ENCODE data around the gene VSX2.

VSX2 gene

DNA sequence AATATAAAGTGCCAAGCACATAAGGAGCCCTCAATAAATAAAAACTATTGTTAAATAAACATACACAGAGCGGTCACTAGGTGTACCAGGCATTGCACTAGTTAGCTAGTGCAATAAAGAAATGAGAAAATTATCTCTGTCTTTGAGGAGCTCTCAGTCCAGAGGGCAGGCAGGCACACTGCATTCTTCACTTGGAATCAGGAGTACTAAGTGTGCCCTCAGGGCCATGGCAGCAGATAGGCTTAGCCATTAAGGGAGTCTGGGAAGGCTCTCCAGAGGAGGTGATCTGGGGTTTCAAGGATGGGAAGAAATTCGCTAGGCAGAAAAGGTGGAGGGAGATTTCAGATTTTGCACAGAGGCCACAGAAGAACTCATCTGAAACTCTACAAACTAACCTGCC, 54.4 kb downstream of the VSX2 start:
- Histone ChIP-seq H2BK15ac (replicated peaks; ENCODE audit: low read depth) (no peak overlapping the region), H4K5ac (ENCODE audit: low read length) (no peak overlapping the region), H3K4me1 (ENCODE audit: control insufficient read depth, low read depth, low read length) (no peaks in the 10 kb centered on the region), H2BK5ac (ENCODE audit: low read length) (no peak overlapping the region), H3K4me2 (ENCODE audit: low read length) (no peak overlapping the region), H3K27me3 (ENCODE audit: insufficient read depth, low read length, poor library complexity) (no peaks in the 10 kb centered on the region), H2AK5ac (ENCODE audit: low read length) (no peak overlapping the region), H3K18ac (ENCODE audit: low read length) (no peak overlapping the region), H3K9ac (ENCODE audit: low read length) (no peak overlapping the region), H3K4ac (ENCODE audit: low read depth, low read length) (no peak overlapping the region), H3K79me1 (ENCODE audit: low read length) (peaks cover 22% of the 10 kb centered on the region), H3K4me3 (ENCODE audit: low read length) (no peak overlapping the region), H3K79me2 (ENCODE audit: control insufficient read depth, insufficient read depth, low read length) (peaks cover 8% of the 10 kb centered on the region), H3K27ac (ENCODE audit: low read depth, low read length) (no peak overlapping the region), H4K8ac (ENCODE audit: low read depth, low read length) (no peak overlapping the region), H2BK120ac (ENCODE audit: low read depth, low read length) (no peak overlapping the region), H3K23ac (ENCODE audit: low read length) (no peak overlapping the region), H3K56ac (ENCODE audit: low read length) (no peak overlapping the region), H3K36me3 (ENCODE audit: control insufficient read depth, insufficient read depth, low read length) (peaks cover 12% of the 10 kb centered on the region)
- DNase-seq: no peak
- no CpG with 5 or more reads among the region's 2 CpGs for WGBS (ENCODE audit: extremely low coverage, insufficient coverage, low lambda C conversion rate)

DNA sequence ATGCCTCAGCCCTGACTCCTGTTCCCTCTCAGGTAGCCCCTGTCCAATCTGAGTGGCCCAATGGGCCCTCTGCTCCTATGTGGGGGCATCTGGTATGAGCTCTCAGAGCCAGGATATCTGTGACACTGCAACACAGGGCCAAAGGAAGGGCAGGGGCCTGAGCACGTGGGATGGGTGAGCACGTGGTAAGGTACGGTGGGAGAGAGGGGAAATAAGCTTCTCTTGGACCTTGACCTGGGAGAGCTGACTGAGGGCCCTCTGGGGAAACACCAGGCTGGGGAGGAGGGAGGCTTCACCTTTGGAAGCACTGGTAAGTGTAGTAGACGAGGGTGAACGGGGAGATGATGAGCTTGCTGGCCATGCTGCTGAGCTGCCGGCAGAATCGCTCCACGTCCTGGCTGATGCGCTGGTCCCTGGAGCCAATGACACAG, 56.8 kb downstream of the VSX2 start:
- no peak overlapping the region for H3K4me3 ChIP-seq (ENCODE audit: low read length)
- no peak for DNase-seq
- no peak overlapping the region for H3K56ac ChIP-seq (ENCODE audit: low read length)
- H2AK5ac ChIP-seq (ENCODE audit: low read length): no peak overlapping the region
- no peak overlapping the region for H3K23ac ChIP-seq (ENCODE audit: low read length)
- H2BK5ac ChIP-seq (ENCODE audit: low read length): no peak overlapping the region
- H3K36me3 ChIP-seq (ENCODE audit: control insufficient read depth, insufficient read depth, low read length): peaks cover 11% of the 10 kb centered on the region
- no peak overlapping the region for H3K27ac ChIP-seq (ENCODE audit: low read depth, low read length)
- H2BK15ac ChIP-seq (replicated peaks; ENCODE audit: low read depth): no peak overlapping the region
- no peak overlapping the region for H4K5ac ChIP-seq (ENCODE audit: low read length)
- H3K79me1 ChIP-seq (ENCODE audit: low read length): peaks cover 29% of the 10 kb centered on the region
- no peak overlapping the region for H4K8ac ChIP-seq (ENCODE audit: low read depth, low read length)
- no peak overlapping the region for H3K4me2 ChIP-seq (ENCODE audit: low read length)
- H3K79me2 ChIP-seq (ENCODE audit: control insufficient read depth, insufficient read depth, low read length): peaks cover 23% of the 10 kb centered on the region
- no peak overlapping the region for H3K18ac ChIP-seq (ENCODE audit: low read length)
- WGBS (ENCODE audit: extremely low coverage, insufficient coverage, low lambda C conversion rate): no CpG with 5 or more reads among the region's 9 CpGs
- no peaks in the 10 kb centered on the region for H3K27me3 ChIP-seq (ENCODE audit: insufficient read depth, low read length, poor library complexity)
- H3K4me1 ChIP-seq (ENCODE audit: control insufficient read depth, low read depth, low read length): no peaks in the 10 kb centered on the region
- no peak overlapping the region for H3K9ac ChIP-seq (ENCODE audit: low read length)
- H3K4ac ChIP-seq (ENCODE audit: low read depth, low read length): no peak overlapping the region
- H2BK120ac ChIP-seq (ENCODE audit: low read depth, low read length): no peak overlapping the region

DNA sequence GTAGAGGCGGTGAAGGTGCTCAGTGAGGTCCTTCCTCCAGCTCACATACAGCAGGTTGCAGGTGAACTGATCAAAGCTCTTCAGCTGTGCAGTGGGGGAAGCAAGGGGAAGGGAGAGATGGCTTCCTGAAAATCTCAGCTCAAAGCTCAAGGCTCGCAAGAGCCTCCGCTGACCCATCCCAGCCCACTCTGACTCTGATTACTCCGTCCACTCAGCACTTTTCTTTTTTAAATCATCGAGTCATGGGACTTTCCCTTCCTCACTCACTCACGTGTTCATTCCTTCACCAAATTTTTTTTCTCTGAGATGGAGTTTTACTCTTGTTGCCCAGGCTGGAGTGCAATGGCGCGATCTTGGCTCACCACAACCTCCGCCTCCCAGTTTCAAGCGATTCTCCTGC, 58.7 kb downstream of the VSX2 start:
- H3K4me3 ChIP-seq (ENCODE audit: low read length): no peak overlapping the region
- peaks cover 37% of the 10 kb centered on the region for H3K79me2 ChIP-seq (ENCODE audit: control insufficient read depth, insufficient read depth, low read length)
- H3K4ac ChIP-seq (ENCODE audit: low read depth, low read length): no peak overlapping the region
- peaks cover 5% of the 10 kb centered on the region for H3K36me3 ChIP-seq (ENCODE audit: control insufficient read depth, insufficient read depth, low read length)
- no CpG with 5 or more reads among the region's 10 CpGs for WGBS (ENCODE audit: extremely low coverage, insufficient coverage, low lambda C conversion rate)
- no peak overlapping the region for H2BK15ac ChIP-seq (replicated peaks; ENCODE audit: low read depth)
- H3K56ac ChIP-seq (ENCODE audit: low read length): no peak overlapping the region
- no peak overlapping the region for H2BK5ac ChIP-seq (ENCODE audit: low read length)
- H3K4me2 ChIP-seq (ENCODE audit: low read length): no peak overlapping the region
- peaks cover 32% of the 10 kb centered on the region for H3K79me1 ChIP-seq (ENCODE audit: low read length)
- no peak overlapping the region for H2AK5ac ChIP-seq (ENCODE audit: low read length)
- H2BK120ac ChIP-seq (ENCODE audit: low read depth, low read length): no peak overlapping the region
- peaks cover 2% of the 10 kb centered on the region for H3K4me1 ChIP-seq (ENCODE audit: control insufficient read depth, low read depth, low read length)
- no peak overlapping the region for H3K18ac ChIP-seq (ENCODE audit: low read length)
- no peak overlapping the region for H3K23ac ChIP-seq (ENCODE audit: low read length)
- no peak overlapping the region for H4K8ac ChIP-seq (ENCODE audit: low read depth, low read length)
- H3K9ac ChIP-seq (ENCODE audit: low read length): no peak overlapping the region
- no peak for DNase-seq
- H3K27me3 ChIP-seq (ENCODE audit: insufficient read depth, low read length, poor library complexity): no peaks in the 10 kb centered on the region
- no peak overlapping the region for H3K27ac ChIP-seq (ENCODE audit: low read depth, low read length)
- H4K5ac ChIP-seq (ENCODE audit: low read length): no peak overlapping the region

- Histone ChIP-seq H3K4me3 (ENCODE audit: low read length) (no peak overlapping the region), H2BK5ac (ENCODE audit: low read length) (no peak overlapping the region), H3K18ac (ENCODE audit: low read length) (no peak overlapping the region), H2BK120ac (ENCODE audit: low read depth, low read length) (no peak overlapping the region), H3K36me3 (ENCODE audit: control insufficient read depth, insufficient read depth, low read length) (peaks cover 5% of the 10 kb centered on the region), H3K9ac (ENCODE audit: low read length) (peak overlapping the region; percentile 11), H3K27ac (ENCODE audit: low read depth, low read length) (peak overlapping the region; percentile 7), H4K5ac (ENCODE audit: low read length) (no peak overlapping the region), H3K4me2 (ENCODE audit: low read length) (no peak overlapping the region), H2AK5ac (ENCODE audit: low read length) (no peak overlapping the region), H3K4me1 (ENCODE audit: control insufficient read depth, low read depth, low read length) (peaks cover 2% of the 10 kb centered on the region), H3K4ac (ENCODE audit: low read depth, low read length) (no peak overlapping the region), H3K79me1 (ENCODE audit: low read length) (peaks cover 27% of the 10 kb centered on the region), H3K27me3 (ENCODE audit: insufficient read depth, low read length, poor library complexity) (no peaks in the 10 kb centered on the region), H3K56ac (ENCODE audit: low read length) (no peak overlapping the region), H4K8ac (ENCODE audit: low read depth, low read length) (no peak overlapping the region), H3K79me2 (ENCODE audit: control insufficient read depth, insufficient read depth, low read length) (peaks cover 32% of the 10 kb centered on the region), H3K23ac (ENCODE audit: low read length) (no peak overlapping the region), H2BK15ac (replicated peaks; ENCODE audit: low read depth) (no peak overlapping the region)
- peak; percentile 63 for DNase-seq
- WGBS (ENCODE audit: extremely low coverage, insufficient coverage, low lambda C conversion rate): no CpG with 5 or more reads among the region's 10 CpGs
Observed at GRCh38 chr14:74299061-74299545, 59.9 kb downstream of the VSX2 start.

DNA sequence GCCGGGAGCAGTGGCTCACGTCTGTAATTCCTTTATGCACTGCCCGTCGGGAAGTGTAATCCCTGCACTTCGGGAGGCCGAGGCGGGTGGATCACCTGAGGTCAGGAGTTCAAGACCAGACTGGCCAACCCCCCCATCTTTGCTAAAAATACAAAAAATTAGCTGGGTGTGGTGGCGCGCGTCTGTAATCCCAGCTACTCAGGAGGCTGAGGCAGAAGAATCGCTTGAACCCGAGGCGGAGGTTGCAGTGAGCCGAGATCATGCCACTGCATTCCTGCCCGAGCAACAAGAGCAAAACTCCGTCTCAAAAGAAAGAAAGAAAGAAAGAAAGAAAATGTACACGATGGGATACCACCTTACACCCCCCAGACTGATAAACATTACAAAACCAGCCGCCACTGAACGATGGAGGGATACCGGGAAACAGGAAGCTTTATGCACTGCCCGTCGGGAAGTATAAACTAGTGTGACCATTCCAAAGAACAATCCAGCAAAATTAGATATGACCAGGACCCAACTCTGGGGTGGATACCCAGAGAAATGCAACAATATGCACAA, 62.4 kb downstream of the VSX2 start:
- Histone ChIP-seq H3K23ac (ENCODE audit: low read length) (no peak overlapping the region), H3K79me2 (ENCODE audit: control insufficient read depth, insufficient read depth, low read length) (peaks cover 32% of the 10 kb centered on the region), H4K8ac (ENCODE audit: low read depth, low read length) (no peak overlapping the region), H3K27ac (ENCODE audit: low read depth, low read length) (peak overlapping the region; percentile 31), H3K27me3 (ENCODE audit: insufficient read depth, low read length, poor library complexity) (no peaks in the 10 kb centered on the region), H3K4me1 (ENCODE audit: control insufficient read depth, low read depth, low read length) (peaks cover 2% of the 10 kb centered on the region), H3K9ac (ENCODE audit: low read length) (peak overlapping the region; percentile 91), H2AK5ac (ENCODE audit: low read length) (no peak overlapping the region), H3K36me3 (ENCODE audit: control insufficient read depth, insufficient read depth, low read length) (peaks cover 5% of the 10 kb centered on the region), H3K4me3 (ENCODE audit: low read length) (peak overlapping the region; percentile 85), H3K79me1 (ENCODE audit: low read length) (peaks cover 21% of the 10 kb centered on the region), H2BK120ac (ENCODE audit: low read depth, low read length) (no peak overlapping the region), H3K56ac (ENCODE audit: low read length) (peak overlapping the region; percentile 94), H3K4me2 (ENCODE audit: low read length) (peak overlapping the region; percentile 96), H4K5ac (ENCODE audit: low read length) (no peak overlapping the region), H2BK5ac (ENCODE audit: low read length) (no peak overlapping the region), H3K18ac (ENCODE audit: low read length) (peak overlapping the region; percentile 39), H2BK15ac (replicated peaks; ENCODE audit: low read depth) (no peak overlapping the region), H3K4ac (ENCODE audit: low read depth, low read length) (no peak overlapping the region)
- WGBS (ENCODE audit: extremely low coverage, insufficient coverage, low lambda C conversion rate): no CpG with 5 or more reads among the region's 22 CpGs
- no peak for DNase-seq

DNA sequence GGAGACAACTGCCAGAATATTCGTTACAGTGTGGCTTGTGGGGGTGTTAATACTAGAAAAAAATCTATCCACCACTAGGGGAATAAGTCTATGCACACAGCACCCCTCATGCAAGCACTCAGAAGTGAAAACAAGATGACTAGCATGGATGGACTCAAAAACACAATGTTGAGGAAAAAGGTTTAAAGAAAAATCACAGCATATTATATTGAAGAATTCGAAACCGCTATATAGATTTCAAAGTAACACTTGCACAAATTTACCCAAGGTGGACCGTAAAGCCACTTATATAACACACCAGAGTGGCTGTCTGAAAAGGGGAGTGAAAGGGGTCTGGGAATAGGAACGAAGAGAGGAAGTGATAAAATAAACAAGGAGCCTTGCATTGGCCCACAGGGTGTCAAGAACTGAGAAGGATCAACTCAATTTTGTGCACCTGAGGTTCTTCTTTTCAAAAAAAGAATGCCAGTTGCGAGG, 62.9 kb downstream of the VSX2 start:
- H3K79me1 ChIP-seq (ENCODE audit: low read length): peaks cover 18% of the 10 kb centered on the region
- H3K79me2 ChIP-seq (ENCODE audit: control insufficient read depth, insufficient read depth, low read length): peaks cover 32% of the 10 kb centered on the region
- peak; percentile 57 for DNase-seq
- no peak overlapping the region for H4K5ac ChIP-seq (ENCODE audit: low read length)
- H3K9ac ChIP-seq (ENCODE audit: low read length): peak overlapping the region; percentile 91
- H4K8ac ChIP-seq (ENCODE audit: low read depth, low read length): peak overlapping the region; percentile 78
- H3K23ac ChIP-seq (ENCODE audit: low read length): peak overlapping the region; percentile 70
- peak overlapping the region; percentile 96 for H3K18ac ChIP-seq (ENCODE audit: low read length)
- H2AK5ac ChIP-seq (ENCODE audit: low read length): no peak overlapping the region
- peak overlapping the region; percentile 85 for H3K4me3 ChIP-seq (ENCODE audit: low read length)
- H3K4me2 ChIP-seq (ENCODE audit: low read length): peak overlapping the region; percentile 96
- WGBS (ENCODE audit: extremely low coverage, insufficient coverage, low lambda C conversion rate): no CpG with 5 or more reads among the region's 6 CpGs
- peak overlapping the region; percentile 73 for H3K27ac ChIP-seq (ENCODE audit: low read depth, low read length)
- no peak overlapping the region for H3K4ac ChIP-seq (ENCODE audit: low read depth, low read length)
- no peak overlapping the region for H2BK15ac ChIP-seq (replicated peaks; ENCODE audit: low read depth)
- H3K27me3 ChIP-seq (ENCODE audit: insufficient read depth, low read length, poor library complexity): no peaks in the 10 kb centered on the region
- H3K56ac ChIP-seq (ENCODE audit: low read length): peak overlapping the region; percentile 94
- peaks cover 4% of the 10 kb centered on the region for H3K36me3 ChIP-seq (ENCODE audit: control insufficient read depth, insufficient read depth, low read length)
- H3K4me1 ChIP-seq (ENCODE audit: control insufficient read depth, low read depth, low read length): peaks cover 2% of the 10 kb centered on the region
- no peak overlapping the region for H2BK5ac ChIP-seq (ENCODE audit: low read length)
- H2BK120ac ChIP-seq (ENCODE audit: low read depth, low read length): no peak overlapping the region
